IMR-90 (cell line): ENCODE data around the gene TMOD4. TPM values are rescaled to one million over a fixed set of nuclear protein-coding genes. Genes with fewer than 3 reads are reported as not detected.

ENCODE experiments used
- ATAC-seq: fragments of 200-7000 bp; cut with Tn5 transposase; 2 replicates; pipeline ENCODE4 v1.9.1; 2020; ENCODE audit warnings: low read depth, mild to moderate bottlenecking, moderate library complexity
- BruUV-seq: library from RNA; stranded (reverse); fragments of 400-500 nt; replicated peaks from 2 replicates; lab custom pipeline; 2021; lab: Mats Ljungman, UMichigan
- CTCF ChIA-PET: fragments of 300-600 bp; formaldehyde crosslinking; extraction: SDS; loops from one replicate; lab custom pipeline; 2021; ENCODE audit warnings: antibody characterized with exemption; lab: Yijun Ruan, JAX
- POLR2A ChIA-PET: fragments of 300-600 bp; sonication (Branson Sonifier 250); formaldehyde crosslinking; loops from one replicate; lab custom pipeline; 2022; ENCODE audit warnings: antibody characterized with exemption; ENCODE audit not compliant: unreplicated experiment; lab: Charles Lee
- DNase-seq: peaks from one replicate; pipeline ENCODE4 v3.0.0; 2013
- H2AFZ ChIP-seq: replicated peaks from 2 replicates; pipeline ENCODE3; 2013; ENCODE audit warnings: low read length, mild to moderate bottlenecking; ENCODE audit not compliant: poor library complexity
- H2AK5ac ChIP-seq: 2 replicates; pipeline ENCODE4 v1.6.1; 2013; ENCODE audit warnings: low read depth, low read length, inconsistent platforms
- H2AK9ac ChIP-seq: replicated peaks from 2 replicates; pipeline ENCODE3; 2013; ENCODE audit warnings: mild to moderate bottlenecking, low read depth, low read length, moderate library complexity; ENCODE audit not compliant: poor library complexity
- H2BK120ac ChIP-seq: 2 replicates; pipeline ENCODE4 v1.6.1; 2013; ENCODE audit warnings: low read depth, low read length, inconsistent platforms
- H2BK15ac ChIP-seq: 3 replicates; pipeline ENCODE4 v1.6.1; 2013; ENCODE audit warnings: low read depth, low read length, inconsistent platforms
- H2BK20ac ChIP-seq: 2 replicates; pipeline ENCODE4 v1.6.1; 2013; ENCODE audit warnings: low read depth, mild to moderate bottlenecking, inconsistent platforms, low read length, moderate library complexity
- H2BK5ac ChIP-seq: 2 replicates; pipeline ENCODE4 v1.6.1; 2013; ENCODE audit warnings: mild to moderate bottlenecking, low read depth, low read length, inconsistent platforms; ENCODE audit not compliant: poor library complexity, severe bottlenecking
- H3K14ac ChIP-seq: replicated peaks from 2 replicates; pipeline ENCODE4 v1.6.1; 2013; ENCODE audit warnings: low read depth, low read length, inconsistent platforms
- H3K18ac ChIP-seq: 2 replicates; pipeline ENCODE4 v1.6.1; 2013; ENCODE audit warnings: low read depth, low read length, control low read depth
- H3K23ac ChIP-seq: 2 replicates; pipeline ENCODE4 v1.6.1; 2013; ENCODE audit warnings: low read depth, low read length, inconsistent platforms
- H3K27ac ChIP-seq: 2 replicates; pipeline ENCODE4 v1.5.1; 2013; ENCODE audit warnings: mild to moderate bottlenecking, control low read depth, low read length; ENCODE audit not compliant: insufficient read depth
- H3K27me3 ChIP-seq: 2 replicates; pipeline ENCODE4 v1.6.1; 2013; ENCODE audit warnings: low read length; ENCODE audit not compliant: control insufficient read depth, insufficient read depth
- H3K36me3 ChIP-seq: 2 replicates; pipeline ENCODE4 v1.6.1; 2013; ENCODE audit warnings: low read length, mixed read lengths; ENCODE audit not compliant: control insufficient read depth, insufficient read depth
- H3K4ac ChIP-seq: 2 replicates; pipeline ENCODE4 v1.6.1; 2013; ENCODE audit warnings: low read depth, low read length, inconsistent platforms
- H3K4me1 ChIP-seq: 2 replicates; pipeline ENCODE4 v1.6.1; 2013; ENCODE audit warnings: low read length, mixed read lengths; ENCODE audit not compliant: control insufficient read depth, insufficient read depth
- H3K4me2 ChIP-seq: 2 replicates; pipeline ENCODE4 v1.6.1; 2013; ENCODE audit warnings: low read depth, mild to moderate bottlenecking, control low read depth, low read length, moderate library complexity
- H3K4me3 ChIP-seq: 2 replicates; pipeline ENCODE4 v1.5.1; 2013; ENCODE audit warnings: low read depth, mild to moderate bottlenecking, control low read depth, low read length, moderate library complexity; ENCODE audit not compliant: insufficient read depth
- H3K56ac ChIP-seq: 2 replicates; pipeline ENCODE4 v1.6.1; 2013; ENCODE audit warnings: low read length, inconsistent platforms; ENCODE audit not compliant: insufficient read depth; ENCODE audit errors: extremely low read depth
- H3K79me1 ChIP-seq, 2 experiments: 2 replicates each; pipeline ENCODE4 v1.6.1; 2013; ENCODE audit warnings: low read length in 2 of 2, inconsistent platforms in 1 of 2, low read depth in 1 of 2
- H3K9ac ChIP-seq: 2 replicates; pipeline ENCODE4 v1.6.1; 2013; ENCODE audit warnings: low read depth, low read length, control low read depth
- H3K9me1 ChIP-seq: 2 replicates; pipeline ENCODE4 v1.6.1; 2013; ENCODE audit warnings: low read length, inconsistent platforms; ENCODE audit not compliant: insufficient read depth
- H3K9me3 ChIP-seq: 2 replicates; pipeline ENCODE4 v1.6.1; 2013; ENCODE audit warnings: low read length; ENCODE audit not compliant: control insufficient read depth, insufficient read depth
- H4K20me1 ChIP-seq: 2 replicates; pipeline ENCODE4 v1.6.1; 2013; ENCODE audit warnings: low read length, inconsistent platforms; ENCODE audit not compliant: insufficient read depth
- H4K5ac ChIP-seq: 2 replicates; pipeline ENCODE4 v1.6.1; 2013; ENCODE audit warnings: mild to moderate bottlenecking, low read depth, low read length, control low read depth
- H4K8ac ChIP-seq, 2 experiments: 2 replicates each; pipeline ENCODE4 v1.6.1; 2013; ENCODE audit warnings: low read depth in 2 of 2, low read length in 2 of 2, control low read depth in 1 of 2, inconsistent platforms in 1 of 2
- H4K91ac ChIP-seq: 2 replicates; pipeline ENCODE4 v1.6.1; 2013; ENCODE audit warnings: low read depth, low read length, inconsistent platforms; ENCODE audit not compliant: insufficient read depth
- CEBPB ChIP-seq: IDR thresholded peaks from 2 replicates; pipeline ENCODE4 v1.6.1; 2012; ENCODE audit warnings: low read depth, low read length, improper control_type of control experiment
- CTCF ChIP-seq: conservative IDR thresholded peaks from 2 replicates; pipeline ENCODE4 v1.5.1; 2012; ENCODE audit warnings: mild to moderate bottlenecking, low read depth, low read length, improper control_type of control experiment
- WGBS, 2 experiments: methylation state at CpG; one replicate each; pipeline versions ENCODE4 v1.1.5 to v1.1.7; 2013; ENCODE audit warnings: missing lambda C conversion rate in 2 of 2; ENCODE audit not compliant: insufficient read length in 1 of 2; ENCODE audit errors: extremely low coverage in 2 of 2; 5-methylcytosine and 5-hydroxymethylcytosine counted together
- dilution Hi-C: fragments of 300-500 bp; cut with HindIII; formaldehyde crosslinking; loops from one replicate; pipeline ENCODE4 v1.14.3; 2018; ENCODE audit warnings: low sequenced_read_pairs; ENCODE audit not compliant: unreplicated experiment
- in situ Hi-C: fragments of 300-500 bp; cut with MboI; formaldehyde crosslinking; loops from 3 replicates; pipeline ENCODE4 v1.14.3; 2019; ENCODE audit warnings: low sequenced_read_pairs, inconsistent platforms, mixed read lengths
- intact Hi-C: fragments of 100-400 bp; cut with micrococcal nuclease; formaldehyde crosslinking; loops from 2 replicates; pipeline ENCODE4 v1.10.0; 2022
- polyA plus RNA-seq, 3 experiments: library from polyadenylated mRNA; depleted of rRNA; stranded (reverse); fragments of >200 nt; gene quantifications; 2 replicates each; pipeline ENCODE4 v1.2.3, GENCODE V29; 2012; ENCODE audit warnings: low replicate concordance in 1 of 3
- total RNA-seq: library from RNA; depleted of rRNA; stranded (reverse); fragments of >200 nt; gene quantifications from 2 replicates; pipeline ENCODE4 v1.2.3, GENCODE V29; 2012

TMOD4 gene
- total and polyA plus RNA-seq, 2 of the 4 experiments (the other 2 are of a cell fraction), result 0.27 TPM; not detected in 1

GRCh38 chr1:151176514-151177045 is 799 bp upstream of the TMOD4 start:
- Histone ChIP-seq H4K8ac (no peak overlapping the region), H3K27ac (no peak overlapping the region), H2BK20ac (no peak overlapping the region), H2AK5ac (no peak overlapping the region), H2AFZ (no peak overlapping the region), H3K18ac (no peak overlapping the region), H4K91ac (no peak overlapping the region), H3K56ac (no peak overlapping the region), H2BK120ac (no peak overlapping the region), H2AK9ac (no peak overlapping the region), H3K36me3 (peaks cover 42% of the 10 kb centered on the region), H4K20me1 (no peaks in the 10 kb centered on the region), H3K14ac (no peak overlapping the region), H3K4ac (no peak overlapping the region), H3K79me1 (no peaks in the 10 kb centered on the region; a peak in 1 of 4 replicates), H2BK5ac (no peak overlapping the region), H3K9me3 (no peaks in the 10 kb centered on the region), H4K5ac (no peak overlapping the region), H3K23ac (no peak overlapping the region), H3K9me1 (no peaks in the 10 kb centered on the region), H3K4me3 (no peak overlapping the region), H2BK15ac (no peak overlapping the region), H3K9ac (no peak overlapping the region), H3K4me1 (peaks cover 2% of the 10 kb centered on the region; the same call in 1 of the 2 replicates), H3K4me2 (no peak overlapping the region), H3K27me3 (no peaks in the 10 kb centered on the region)
- in situ Hi-C loops, result no loop called here
- ChIA-PET POLR2A (no interaction called here), CTCF (interaction anchor here (1.0 kb wide), 1 partner anchor 13 kb away, joined by 3 read pairs; no protein-coding TSS in a partner anchor)
- dilution Hi-C loops, result no loop called here
- 94% methylated on average over 12 of the region's 17 CpGs; no CpG with 5 or more reads in 1 of the 2 experiments for WGBS, 2 experiments
- no peak for ATAC-seq
- TSS peak; percentile 47 for BruUV-seq
- TF ChIP-seq CEBPB (peak; percentile 42; the same call in 1 of the 2 replicates), CTCF (no peak)
- intact Hi-C loops, result no loop called here
- no peak for DNase-seq
